AG09309 (cell line): ENCODE results near the gene SND1.
"Not testable (repeated sequence)": the region's sequence is repeated elsewhere in the genome, so short reads cannot be mapped to it uniquely, and the experiment has no call there.

Source experiments
- DNase-seq: peaks from one replicate; pipeline ENCODE4 v3.0.0-alpha.2; 2010; ENCODE audit warnings: low read depth
- H3K4me3 ChIP-seq: 2 replicates; pipeline ENCODE4 v1.5.1; 2011; ENCODE audit warnings: mild to moderate bottlenecking, low read depth, low read length, moderate library complexity; ENCODE audit not compliant: control insufficient read depth
- TF ChIP-seq, protein P1 (sequence below): IDR thresholded peaks from 2 replicates; pipeline ENCODE4 v1.5.1; 2011; ENCODE audit warnings: mild to moderate bottlenecking, low read depth, low read length, inconsistent platforms; ENCODE audit not compliant: insufficient read depth, control insufficient read depth; ENCODE audit errors: missing control alignments

SND1 gene

DNA sequence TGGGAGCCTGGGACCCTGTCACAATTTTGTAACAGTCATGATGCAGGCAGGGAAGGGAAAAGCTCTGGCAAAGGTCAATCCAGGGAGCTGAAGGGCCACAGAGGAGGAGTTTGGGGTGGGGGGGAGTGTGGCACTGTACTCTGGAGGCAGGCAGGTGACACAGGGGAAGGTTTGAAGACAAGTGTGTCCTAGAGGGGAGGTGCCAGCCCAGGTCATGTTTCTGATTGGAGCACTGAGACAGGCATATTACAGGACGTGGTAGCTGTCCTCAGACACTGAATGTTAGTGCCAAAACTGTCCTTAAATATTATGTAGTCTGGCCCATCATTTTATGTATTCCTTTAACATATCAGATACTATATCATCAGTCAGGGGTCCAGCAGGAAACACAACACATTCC, 454.8 kb downstream of the SND1 start:
- DNase-seq = no peak
- TF ChIP-seq, protein P1, sequence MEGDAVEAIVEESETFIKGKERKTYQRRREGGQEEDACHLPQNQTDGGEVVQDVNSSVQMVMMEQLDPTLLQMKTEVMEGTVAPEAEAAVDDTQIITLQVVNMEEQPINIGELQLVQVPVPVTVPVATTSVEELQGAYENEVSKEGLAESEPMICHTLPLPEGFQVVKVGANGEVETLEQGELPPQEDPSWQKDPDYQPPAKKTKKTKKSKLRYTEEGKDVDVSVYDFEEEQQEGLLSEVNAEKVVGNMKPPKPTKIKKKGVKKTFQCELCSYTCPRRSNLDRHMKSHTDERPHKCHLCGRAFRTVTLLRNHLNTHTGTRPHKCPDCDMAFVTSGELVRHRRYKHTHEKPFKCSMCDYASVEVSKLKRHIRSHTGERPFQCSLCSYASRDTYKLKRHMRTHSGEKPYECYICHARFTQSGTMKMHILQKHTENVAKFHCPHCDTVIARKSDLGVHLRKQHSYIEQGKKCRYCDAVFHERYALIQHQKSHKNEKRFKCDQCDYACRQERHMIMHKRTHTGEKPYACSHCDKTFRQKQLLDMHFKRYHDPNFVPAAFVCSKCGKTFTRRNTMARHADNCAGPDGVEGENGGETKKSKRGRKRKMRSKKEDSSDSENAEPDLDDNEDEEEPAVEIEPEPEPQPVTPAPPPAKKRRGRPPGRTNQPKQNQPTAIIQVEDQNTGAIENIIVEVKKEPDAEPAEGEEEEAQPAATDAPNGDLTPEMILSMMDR = no peak
- H3K4me3 ChIP-seq = no peak overlapping the region

DNA sequence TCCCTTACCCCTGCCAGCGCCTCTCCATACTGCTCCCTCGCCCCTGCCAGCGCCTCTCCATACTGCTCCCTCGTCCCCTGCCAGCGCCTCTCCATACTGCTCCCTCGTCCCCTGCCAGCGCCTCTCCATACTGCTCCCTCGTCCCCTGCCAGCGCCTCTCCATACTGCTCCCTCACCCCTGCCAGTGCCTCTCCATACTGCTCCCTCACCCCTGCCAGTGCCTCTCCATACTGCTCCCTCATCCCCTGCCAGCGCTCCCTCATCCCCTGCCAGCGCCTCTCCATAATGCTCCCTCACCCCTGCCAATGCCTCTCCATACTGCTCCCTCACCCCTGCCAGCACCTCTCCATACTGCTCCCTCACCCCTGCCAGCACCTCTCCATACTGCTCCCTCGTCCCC, 455.5 kb downstream of the SND1 start:
- not testable (repeated sequence) for H3K4me3 ChIP-seq, DNase-seq

DNA sequence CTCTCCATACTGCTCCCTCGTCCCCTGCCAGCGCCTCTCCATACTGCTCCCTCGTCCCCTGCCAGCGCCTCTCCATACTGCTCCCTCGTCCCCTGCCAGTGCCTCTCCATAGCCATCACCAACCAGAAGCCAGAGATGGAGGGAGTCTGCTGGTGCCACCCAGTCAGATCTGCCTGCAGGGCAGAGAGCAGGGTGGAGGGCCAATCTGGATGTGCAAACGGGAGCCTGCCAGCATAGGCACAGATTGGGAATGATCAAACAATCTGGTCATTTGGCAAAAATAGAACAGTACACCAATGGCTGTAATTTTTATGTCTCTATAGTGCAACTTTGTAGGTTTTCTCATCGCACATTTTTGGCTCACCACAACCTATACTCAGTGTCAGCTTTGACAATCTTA, 456.1 kb downstream of the SND1 start:
- no peak for DNase-seq
- TF ChIP-seq, protein P1 = no peak
- no peak overlapping the region for H3K4me3 ChIP-seq

DNA sequence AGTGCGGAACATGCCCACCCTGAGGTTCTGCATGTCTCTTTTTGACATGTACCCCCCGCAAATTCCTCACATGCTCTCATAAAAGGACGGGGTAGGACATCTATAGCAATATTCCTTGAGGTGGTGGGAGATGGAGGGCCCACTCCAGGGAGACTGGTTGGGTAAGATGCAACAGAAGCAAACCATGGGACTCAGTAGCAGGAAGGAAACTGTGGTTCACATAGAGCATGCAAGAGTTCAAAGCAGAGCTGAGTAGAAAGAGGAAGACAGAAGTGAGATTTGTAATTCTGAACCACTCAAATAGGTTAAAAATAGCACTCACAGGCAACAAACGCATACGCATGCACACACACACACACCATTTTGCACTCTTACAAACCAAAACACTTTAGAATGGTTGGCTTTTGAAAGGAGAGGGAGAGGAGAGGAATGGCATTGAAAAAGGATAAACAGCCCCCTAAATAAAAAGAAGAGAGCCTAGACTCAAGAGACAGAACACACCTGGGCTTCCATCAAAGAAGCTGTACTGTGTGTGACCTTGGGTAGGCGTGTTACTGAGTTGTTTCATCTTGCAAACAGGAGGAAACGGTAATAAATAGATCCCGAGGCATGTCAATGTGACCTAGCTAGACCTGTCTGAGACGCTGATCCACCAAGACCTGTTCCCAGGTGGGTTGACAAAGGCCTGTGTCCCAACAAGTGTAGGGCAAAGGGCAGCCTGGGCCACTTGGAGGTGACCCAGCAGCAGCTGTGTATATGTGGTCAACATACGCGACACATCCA, 456.8 kb downstream of the SND1 start:
- no peak overlapping the region for H3K4me3 ChIP-seq
- DNase-seq = no peak
- TF ChIP-seq, protein P1 = no peak

DNA sequence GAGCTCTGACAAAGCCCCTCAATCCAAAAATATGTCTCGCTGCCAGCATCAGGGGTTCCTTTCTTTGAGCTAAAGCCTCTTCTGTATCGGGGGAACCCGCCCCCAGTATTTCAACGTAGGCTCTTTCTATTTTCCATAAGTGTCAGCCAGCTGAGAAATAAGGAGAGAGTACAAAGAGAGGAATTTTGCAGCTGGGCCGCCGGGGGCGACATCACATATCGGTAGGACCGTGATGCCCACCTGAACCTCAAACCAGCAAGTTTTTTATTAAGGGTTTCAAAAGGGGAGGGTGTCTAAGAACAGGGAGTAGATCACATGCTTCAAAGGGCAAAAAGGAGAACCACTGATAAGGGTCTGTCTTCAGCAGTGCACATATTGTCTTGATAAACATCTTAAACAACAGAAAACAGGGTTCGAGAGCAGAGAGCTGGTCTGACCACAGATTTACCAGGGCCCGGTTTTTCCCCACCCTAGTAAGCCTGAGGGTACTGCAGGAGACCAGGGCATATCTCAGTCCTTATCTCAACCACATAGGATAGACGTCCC, 457.5 kb downstream of the SND1 start:
- DNase-seq, H3K4me3 ChIP-seq: not testable (repeated sequence)

DNA sequence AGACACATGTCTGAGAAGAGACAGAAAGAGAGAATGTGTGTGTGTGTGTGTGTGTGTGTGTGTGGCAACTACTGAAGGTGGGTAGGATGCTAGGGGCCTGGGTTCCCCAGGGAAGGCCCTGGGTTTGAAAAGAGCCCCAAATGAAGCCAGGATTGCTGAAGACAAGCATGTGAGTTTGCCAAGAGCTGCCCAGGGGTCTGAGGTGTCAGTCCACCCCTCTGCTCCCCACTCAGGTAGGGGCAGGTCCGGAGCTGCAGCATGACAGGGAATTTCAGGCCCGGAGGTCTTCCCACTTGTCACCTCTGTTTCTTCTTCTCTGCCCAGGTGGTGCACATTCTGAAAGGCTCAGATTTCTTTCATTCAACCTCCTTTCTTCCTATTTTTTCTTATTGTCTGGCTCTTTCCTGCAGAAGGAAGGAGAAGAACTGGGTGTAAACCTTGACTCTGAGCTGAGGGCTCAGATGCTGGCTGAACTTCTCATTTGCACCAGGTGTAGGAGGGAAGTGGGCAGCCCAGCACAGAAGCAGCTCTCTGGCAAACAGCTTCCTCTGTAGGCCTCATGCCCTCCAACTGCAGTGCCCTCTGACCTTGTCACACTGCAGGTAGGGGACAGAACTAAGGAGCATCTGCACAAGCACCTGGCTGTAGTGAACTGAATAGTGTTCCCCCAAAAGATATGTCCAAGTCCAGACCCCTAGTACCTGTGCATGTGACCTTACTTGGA, 458.8 kb downstream of the SND1 start:
- no peak for DNase-seq
- H3K4me3 ChIP-seq = no peak overlapping the region
- TF ChIP-seq, protein P1 = no peak

DNA sequence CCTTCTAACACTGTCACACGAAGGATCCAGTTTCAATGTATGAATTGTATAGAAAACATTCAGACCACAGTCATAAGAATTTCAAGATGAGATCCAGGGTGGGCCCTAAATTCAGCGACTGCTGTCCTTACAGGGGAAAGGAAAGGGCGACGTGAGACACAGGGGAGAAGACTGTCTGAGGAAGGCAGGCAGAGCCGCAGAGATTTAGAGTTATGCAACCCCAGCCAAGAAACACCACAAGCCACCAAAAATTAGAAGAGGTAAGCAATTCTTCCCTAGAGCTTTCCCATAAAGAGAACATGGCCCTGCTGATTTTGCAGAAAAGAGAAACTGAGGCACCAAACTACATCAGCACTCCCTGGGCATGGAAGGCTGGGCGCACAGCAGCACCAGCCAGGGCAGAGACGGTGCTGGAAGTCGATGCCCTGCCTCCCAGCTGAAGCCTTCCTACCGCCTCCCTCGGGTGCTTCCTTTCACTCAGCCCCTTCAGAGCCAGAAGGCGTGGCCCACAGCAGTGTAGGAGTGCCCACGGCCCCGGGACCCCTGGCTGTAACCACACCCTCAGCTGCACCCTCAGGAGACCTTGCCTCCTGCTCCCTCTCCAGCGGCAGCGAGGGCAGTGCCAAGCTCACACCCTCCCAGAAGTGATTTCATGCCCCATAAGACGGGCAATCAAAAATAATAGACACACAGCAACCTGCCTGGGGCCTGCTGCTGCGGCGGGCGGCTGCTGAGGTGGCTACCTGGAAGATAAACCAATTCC, 460.2 kb downstream of the SND1 start:
- no peak for DNase-seq
- H3K4me3 ChIP-seq = no peak overlapping the region
- TF ChIP-seq, protein P1 = no peak
